GM23248 (cell line): ENCODE results near the gene FAM151A. TPM values are rescaled to one million over a fixed set of nuclear protein-coding genes. Genes with fewer than 3 reads are reported as not detected.

Experiments
- DNase-seq: peaks from one replicate; pipeline ENCODE4 v3.0.0-alpha.2; 2015
- H2AFZ ChIP-seq: fragments of 200-600 bp; sonication (generic); 2 replicates; pipeline ENCODE4 v1.6.1; 2016; ENCODE audit warnings: antibody characterized with exemption
- H3F3A ChIP-seq: fragments of 200-600 bp; sonication (generic); 2 replicates; pipeline ENCODE4 v1.6.1; 2016; ENCODE audit warnings: mild to moderate bottlenecking, antibody characterized with exemption, mixed run types; ENCODE audit not compliant: insufficient read depth
- H3K27ac ChIP-seq: fragments of 200-600 bp; sonication (generic); 2 replicates; pipeline ENCODE4 v1.5.1; 2016; ENCODE audit warnings: mild to moderate bottlenecking
- H3K27me3 ChIP-seq: fragments of 200-600 bp; sonication (generic); replicated peaks from 2 replicates; pipeline ENCODE4 v1.6.1; 2016; ENCODE audit warnings: mild to moderate bottlenecking; ENCODE audit not compliant: insufficient read depth
- H3K36me3 ChIP-seq: fragments of 200-600 bp; sonication (generic); 2 replicates; pipeline ENCODE4 v1.6.1; 2016; ENCODE audit warnings: low read depth, mild to moderate bottlenecking
- H3K4me1 ChIP-seq: fragments of 200-600 bp; sonication (generic); 2 replicates; pipeline ENCODE4 v1.6.1; 2016; ENCODE audit warnings: mild to moderate bottlenecking; ENCODE audit not compliant: insufficient read depth
- H3K4me2 ChIP-seq: fragments of 200-600 bp; sonication (generic); one replicate; pipeline ENCODE4 v1.6.1; 2016; ENCODE audit warnings: mild to moderate bottlenecking; ENCODE audit not compliant: unreplicated experiment
- H3K4me3 ChIP-seq: fragments of 200-600 bp; sonication (generic); 2 replicates; pipeline ENCODE4 v1.5.1; 2016; ENCODE audit warnings: mild to moderate bottlenecking
- H3K79me2 ChIP-seq: fragments of 200-600 bp; sonication (generic); 2 replicates; pipeline ENCODE4 v1.6.1; 2016; ENCODE audit warnings: mild to moderate bottlenecking; ENCODE audit not compliant: insufficient read depth
- H3K9ac ChIP-seq: fragments of 200-600 bp; sonication (generic); 2 replicates; pipeline ENCODE4 v1.6.1; 2016; ENCODE audit warnings: mild to moderate bottlenecking
- H3K9me2 ChIP-seq: fragments of 200-600 bp; sonication (generic); 2 replicates; pipeline ENCODE4 v1.6.1; 2016; ENCODE audit warnings: mixed run types, mild to moderate bottlenecking, moderate library complexity; ENCODE audit not compliant: insufficient read depth
- H3K9me3 ChIP-seq: fragments of 200-600 bp; sonication (generic); one replicate; pipeline ENCODE4 v1.6.1; 2017; ENCODE audit warnings: low read depth
- H4K20me1 ChIP-seq: fragments of 200-600 bp; sonication (generic); 2 replicates; pipeline ENCODE4 v1.6.0; 2016; ENCODE audit not compliant: insufficient read depth
- EZH2 ChIP-seq: fragments of 200-600 bp; sonication (generic); IDR thresholded peaks from 2 replicates; pipeline ENCODE4 v1.6.1; 2018; ENCODE audit warnings: antibody characterized with exemption, mild to moderate bottlenecking; ENCODE audit not compliant: insufficient read depth, poor library complexity, severe bottlenecking
- EZH2phosphoT487 ChIP-seq: fragments of 200-600 bp; sonication (generic); IDR thresholded peaks from 2 replicates; pipeline ENCODE4 v1.6.1; 2018; ENCODE audit warnings: antibody characterized with exemption, moderate library complexity, mild to moderate bottlenecking, low read depth; ENCODE audit not compliant: insufficient read depth
- WGBS, 2 experiments: methylation state at CpG; one replicate each; pipeline ENCODE4 v1.1.6; 2015 to 2017; ENCODE audit warnings: low lambda C conversion rate in 2 of 2, low coverage in 1 of 2; ENCODE audit errors: missing lambda C conversion rate in 2 of 2; 5-methylcytosine and 5-hydroxymethylcytosine counted together
- in situ Hi-C: fragments of 300-500 bp; cut with MboI; formaldehyde crosslinking; loops from 2 replicates; pipeline ENCODE4 v1.15.0; 2020
- polyA plus RNA-seq: library from polyadenylated mRNA; unstranded; fragments of >200 nt; fragmentation: Nextera tagmentation; extraction: Ambion mirVana; gene quantifications from 2 replicates; pipeline ENCODE4 v1.2.1, GENCODE V29; 2016
- total RNA-seq: library from RNA; depleted of rRNA; stranded (reverse); fragments of >200 nt; shearing (Covaris generic); gene quantifications from 2 replicates; pipeline ENCODE4 v1.2.3, GENCODE V29; 2014

Gene FAM151A
- total and polyA plus RNA-seq, 2 experiments from 2014 or later, result 0.09 TPM; not detected in 1

- H3K4me1 ChIP-seq, result 0 out of 2 replicates have a peak, but pooled peaks cover 5% of the 10 kb centered on the region
- no peak for DNase-seq
- no peak overlapping the region for H3K4me3 ChIP-seq
- no peaks in the 10 kb centered on the region for H4K20me1 ChIP-seq
- no peak overlapping the region for H3K4me2 ChIP-seq
- no peak for TF ChIP-seq EZH2phosphoT487
- no peak for TF ChIP-seq EZH2
- no peaks in the 10 kb centered on the region for H3K36me3 ChIP-seq
- no peak overlapping the region for H3K27ac ChIP-seq
- H3K9ac ChIP-seq, result no peak overlapping the region
- no peaks in the 10 kb centered on the region for H3K9me3 ChIP-seq
- in situ Hi-C loops, result no loop called here
- H3K9me2 ChIP-seq, result no peaks in the 10 kb centered on the region
- 87 to 91% methylated on average over 6 of the region's 6 CpGs for WGBS, 2 experiments
- no peak overlapping the region for H2AFZ ChIP-seq
- no peaks in the 10 kb centered on the region for H3F3A ChIP-seq
- no peaks in the 10 kb centered on the region for H3K79me2 ChIP-seq
- H3K27me3 ChIP-seq, result no peaks in the 10 kb centered on the region
These were observed 45.7 kb downstream of the FAM151A start for GRCh38 chr1:54577612-54578011.

- Histone ChIP-seq H3K27ac (no peak overlapping the region), H3K9me2 (no peaks in the 10 kb centered on the region), H3K9ac (no peak overlapping the region), H3K9me3 (no peaks in the 10 kb centered on the region), H3K4me3 (no peak overlapping the region), H3K4me2 (no peak overlapping the region), H3K27me3 (no peaks in the 10 kb centered on the region), H4K20me1 (no peaks in the 10 kb centered on the region), H3K79me2 (no peaks in the 10 kb centered on the region), H3F3A (no peaks in the 10 kb centered on the region), H2AFZ (no peak overlapping the region), H3K4me1 (no peaks in the 10 kb centered on the region), H3K36me3 (no peaks in the 10 kb centered on the region)
- WGBS, 2 experiments, result 86 to 89% methylated on average over 8 of the region's 8 CpGs
- in situ Hi-C loops, result no loop called here
- DNase-seq, result no peak
- no peak for TF ChIP-seq EZH2
- no peak for TF ChIP-seq EZH2phosphoT487
These were observed 47.6 kb downstream of the FAM151A start for GRCh38 chr1:54575605-54576290.

- Histone ChIP-seq H3K9ac (no peak overlapping the region), H3K27me3 (no peaks in the 10 kb centered on the region), H3K36me3 (no peaks in the 10 kb centered on the region), H3K79me2 (no peaks in the 10 kb centered on the region), H4K20me1 (no peaks in the 10 kb centered on the region), H3K9me2 (no peaks in the 10 kb centered on the region), H3K9me3 (no peaks in the 10 kb centered on the region), H3F3A (no peaks in the 10 kb centered on the region), H3K4me3 (no peak overlapping the region), H3K4me2 (no peak overlapping the region), H2AFZ (no peak overlapping the region), H3K27ac (no peak overlapping the region), H3K4me1 (no peaks in the 10 kb centered on the region)
- in situ Hi-C loops, result no loop called here
- WGBS, 2 experiments, result 86 to 91% methylated on average over 3 of the region's 3 CpGs
- DNase-seq, result no peak
- TF ChIP-seq EZH2phosphoT487 (no peak), EZH2 (no peak)
These were observed 48.2 kb downstream of the FAM151A start for GRCh38 chr1:54575161-54575560.

- H3K79me2 ChIP-seq, result no peaks in the 10 kb centered on the region
- H2AFZ ChIP-seq, result no peak overlapping the region
- 96 to 97% methylated on average over 11 to 12 of the region's 12 CpGs for WGBS, 2 experiments
- no peaks in the 10 kb centered on the region for H3K9me2 ChIP-seq
- no peaks in the 10 kb centered on the region for H3K27me3 ChIP-seq
- H3K4me1 ChIP-seq, result peaks cover 5% of the 10 kb centered on the region
- no peaks in the 10 kb centered on the region for H3K9me3 ChIP-seq
- no peaks in the 10 kb centered on the region for H4K20me1 ChIP-seq
- H3K4me2 ChIP-seq, result no peak overlapping the region
- in situ Hi-C loops, result no loop called here
- no peaks in the 10 kb centered on the region for H3K36me3 ChIP-seq
- H3F3A ChIP-seq, result no peaks in the 10 kb centered on the region
- TF ChIP-seq EZH2phosphoT487 (no peak), EZH2 (no peak)
- DNase-seq, result no peak
- H3K4me3 ChIP-seq, result no peak overlapping the region
- no peak overlapping the region for H3K27ac ChIP-seq
- no peak overlapping the region for H3K9ac ChIP-seq
These were observed 49.1 kb downstream of the FAM151A start for GRCh38 chr1:54574158-54574778.
